CD14-positive monocyte (primary cell): ENCODE results near the gene CLASP1. TPM values are rescaled to one million over a fixed set of nuclear protein-coding genes. Genes with fewer than 3 reads are reported as not detected.

Source experiments
- DNase-seq, 3 donors: peaks; one replicate each; pipeline ENCODE4 v3.0.0-alpha.2; 2011 to 2022
- H2AFZ ChIP-seq: 2 replicates; pipeline ENCODE4 v1.6.0; 2012; ENCODE audit warnings: mild to moderate bottlenecking, low read depth, low read length, inconsistent platforms; ENCODE audit not compliant: insufficient read depth, poor library complexity, severe bottlenecking
- H3K27ac ChIP-seq, 2 donors: 1 replicate in 1 of 2; 2 replicates in 1 of 2; pipeline ENCODE4 v1.5.1; 2012 to 2013; ENCODE audit warnings: low read length in 2 of 2, control low read depth in 1 of 2, inconsistent platforms in 1 of 2, low read depth in 1 of 2, mild to moderate bottlenecking in 1 of 2
- H3K27me3 ChIP-seq, 2 donors: one replicate each; pipeline versions ENCODE4 v1.6.0 to v1.6.1; 2011 to 2013; ENCODE audit warnings: low read length in 2 of 2; ENCODE audit not compliant: control insufficient read depth in 2 of 2, insufficient read depth in 2 of 2
- H3K36me3 ChIP-seq, 2 donors: replicated peaks in 1 of 2; 1 replicate in 1 of 2; 2 replicates in 1 of 2; pipeline versions ENCODE4 v1.5.1 to v1.6.1; 2012 to 2013; ENCODE audit warnings: low read length in 2 of 2, control low read depth in 1 of 2, inconsistent platforms in 1 of 2, mild to moderate bottlenecking in 1 of 2; ENCODE audit not compliant: insufficient read depth in 2 of 2, control insufficient read depth in 1 of 2
- H3K4me1 ChIP-seq, 2 donors: 1 replicate in 1 of 2; 2 replicates in 1 of 2; pipeline versions ENCODE4 v1.5.1 to v1.6.1; 2012 to 2013; ENCODE audit warnings: low read length in 2 of 2, control low read depth in 1 of 2, inconsistent platforms in 1 of 2, mild to moderate bottlenecking in 1 of 2, moderate library complexity in 1 of 2; ENCODE audit not compliant: insufficient read depth in 2 of 2, control insufficient read depth in 1 of 2
- H3K4me2 ChIP-seq: replicated peaks from 2 replicates; pipeline ENCODE3; 2012; ENCODE audit warnings: low read length, moderate library complexity, mild to moderate bottlenecking; ENCODE audit not compliant: poor library complexity, severe bottlenecking; ENCODE audit errors: extremely low read depth
- H3K4me3 ChIP-seq, 3 experiments: fragments of 200-600 bp in 1 of 3; sonication (generic) in 1 of 3; replicated peaks in 1 of 3; 1 replicate in 2 of 3; 2 replicates in 1 of 3; pipeline ENCODE4 v1.5.1; 2011 to 2013; ENCODE audit warnings: low read length in 3 of 3, mild to moderate bottlenecking in 3 of 3, control low read depth in 2 of 3, low read depth in 2 of 3, inconsistent platforms in 1 of 3, moderate library complexity in 1 of 3
- H3K79me2 ChIP-seq: 2 replicates; pipeline ENCODE4 v1.6.0; 2012; ENCODE audit warnings: mild to moderate bottlenecking, control low read depth, inconsistent platforms, low read length, moderate library complexity; ENCODE audit not compliant: insufficient read depth
- H3K9ac ChIP-seq: 2 replicates; pipeline ENCODE4 v1.6.0; 2017; ENCODE audit warnings: low read length, mild to moderate bottlenecking; ENCODE audit not compliant: insufficient read depth, poor library complexity, severe bottlenecking
- H3K9me3 ChIP-seq, 2 donors: replicated peaks in 1 of 2; 1 replicate in 1 of 2; 2 replicates in 1 of 2; pipeline versions ENCODE4 v1.5.1 to v1.6.1; 2012 to 2013; ENCODE audit warnings: low read length in 2 of 2, control low read depth in 1 of 2; ENCODE audit not compliant: control insufficient read depth in 1 of 2, insufficient read depth in 1 of 2
- H4K20me1 ChIP-seq: 2 replicates; pipeline ENCODE4 v1.6.0; 2012; ENCODE audit warnings: mild to moderate bottlenecking, low read length, control low read depth, moderate library complexity; ENCODE audit not compliant: insufficient read depth
- H3K27ac Mint-ChIP-seq, 7 donors: one replicate each; pipeline ENCODE4 v1.8.0; 2020; ENCODE audit warnings: mild to moderate bottlenecking in 7 of 7, mixed read lengths in 7 of 7, moderate library complexity in 6 of 7, inconsistent platforms in 2 of 7
- H3K27me3 Mint-ChIP-seq, 3 donors: one replicate each; pipeline ENCODE4 v1.8.0; 2021 to 2022; ENCODE audit warnings: low read depth in 3 of 3, mild to moderate bottlenecking in 3 of 3, mixed read lengths in 3 of 3, moderate library complexity in 3 of 3, inconsistent platforms in 1 of 3
- H3K36me3 Mint-ChIP-seq, 2 donors: one replicate each; pipeline ENCODE4 v1.8.0; 2020; ENCODE audit warnings: mixed read lengths in 2 of 2, inconsistent platforms in 1 of 2, mild to moderate bottlenecking in 1 of 2
- H3K4me1 Mint-ChIP-seq: one replicate; pipeline ENCODE4 v1.8.0; 2020; ENCODE audit warnings: mild to moderate bottlenecking, mixed read lengths
- H3K4me3 Mint-ChIP-seq, 2 donors: one replicate each; pipeline ENCODE4 v1.8.0; 2020; ENCODE audit warnings: mild to moderate bottlenecking in 2 of 2, mixed read lengths in 2 of 2, moderate library complexity in 1 of 2
- H3K9me3 Mint-ChIP-seq, 7 donors: one replicate each; pipeline ENCODE4 v1.8.0; 2020 to 2022; ENCODE audit warnings: mixed read lengths in 7 of 7, mild to moderate bottlenecking in 6 of 7, moderate library complexity in 6 of 7, inconsistent platforms in 2 of 7
- WGBS: methylation state at CpG from one replicate; pipeline ENCODE4 v1.1.5; 2013; ENCODE audit warnings: missing lambda C conversion rate; ENCODE audit not compliant: insufficient coverage; 5-methylcytosine and 5-hydroxymethylcytosine counted together
- intact Hi-C, 2 donors: fragments of 100-400 bp; cut with micrococcal nuclease; formaldehyde crosslinking; loops; one replicate each; pipeline versions ENCODE4 v1.15.0 to v1.15.1; 2023
- polyA plus RNA-seq, 3 donors: library from polyadenylated mRNA; depleted of rRNA in 1 of 3; unstranded in 2 of 3; stranded (reverse) in 1 of 3; fragments of 300-500 nt in 2 of 3; fragments of >200 nt in 1 of 3; fragmentation: Illumina TruSeq in 2 of 3; gene quantifications; 1 replicate in 2 of 3; 2 replicates in 1 of 3; pipeline ENCODE4 v1.2.3, GENCODE V29; 2012 to 2021
- TF ChIP-seq, protein P1 (sequence below): fragments of 200-600 bp; IDR thresholded peaks from one replicate; pipeline ENCODE4 v1.8.0; 2022; ENCODE audit warnings: antibody characterized with exemption, mild to moderate bottlenecking

CLASP1 gene
- polyA plus RNA-seq, 3 donors = 4.8 to 8.1 (median 7.6) TPM

GRCh38 chr2:121294881-121295840 lies 354.1 kb downstream of the CLASP1 start:
- WGBS = 85% methylated on average over 8 of the region's 9 CpGs
- Histone ChIP-seq H2AFZ (no peak overlapping the region), H3K4me3 (no peak overlapping the region), H3K27me3 (no peaks in the 10 kb centered on the region), H4K20me1 (no peaks in the 10 kb centered on the region), H3K4me1 (no peaks in the 10 kb centered on the region), H3K79me2 (no peaks in the 10 kb centered on the region), H3K9me3 (no peaks in the 10 kb centered on the region), H3K9ac (no peak overlapping the region), H3K4me2 (no peak overlapping the region), H3K27ac (no peak overlapping the region), H3K36me3 (no peaks in the 10 kb centered on the region)
- Mint-ChIP-seq H3K27me3 (peaks cover 4 to 5% (median 5%) of the 10 kb centered on the region in 3 donors), H3K4me3 (no peak overlapping the region), H3K4me1 (peaks cover 10% of the 10 kb centered on the region), H3K36me3 (no peaks in the 10 kb centered on the region), H3K9me3 (peaks cover 0 to 4% (median 2%) of the 10 kb centered on the region in 7 donors), H3K27ac (peak overlapping the region in 1 of 7 donors; percentile 68)
- TF ChIP-seq, protein P1, sequence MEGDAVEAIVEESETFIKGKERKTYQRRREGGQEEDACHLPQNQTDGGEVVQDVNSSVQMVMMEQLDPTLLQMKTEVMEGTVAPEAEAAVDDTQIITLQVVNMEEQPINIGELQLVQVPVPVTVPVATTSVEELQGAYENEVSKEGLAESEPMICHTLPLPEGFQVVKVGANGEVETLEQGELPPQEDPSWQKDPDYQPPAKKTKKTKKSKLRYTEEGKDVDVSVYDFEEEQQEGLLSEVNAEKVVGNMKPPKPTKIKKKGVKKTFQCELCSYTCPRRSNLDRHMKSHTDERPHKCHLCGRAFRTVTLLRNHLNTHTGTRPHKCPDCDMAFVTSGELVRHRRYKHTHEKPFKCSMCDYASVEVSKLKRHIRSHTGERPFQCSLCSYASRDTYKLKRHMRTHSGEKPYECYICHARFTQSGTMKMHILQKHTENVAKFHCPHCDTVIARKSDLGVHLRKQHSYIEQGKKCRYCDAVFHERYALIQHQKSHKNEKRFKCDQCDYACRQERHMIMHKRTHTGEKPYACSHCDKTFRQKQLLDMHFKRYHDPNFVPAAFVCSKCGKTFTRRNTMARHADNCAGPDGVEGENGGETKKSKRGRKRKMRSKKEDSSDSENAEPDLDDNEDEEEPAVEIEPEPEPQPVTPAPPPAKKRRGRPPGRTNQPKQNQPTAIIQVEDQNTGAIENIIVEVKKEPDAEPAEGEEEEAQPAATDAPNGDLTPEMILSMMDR = no peak
- no peak for DNase-seq
- intact Hi-C loops = loop anchor here in 1 of 2 donors (10.0 kb wide), 1 partner anchor 110 kb away; no protein-coding TSS in a partner anchor

GRCh38 chr2:121293450-121294325 lies 355.6 kb downstream of the CLASP1 start:
- DNase-seq = no peak
- H3K36me3 Mint-ChIP-seq = no peaks in the 10 kb centered on the region

More at GRCh38 chr2:121293450-121294325, 355.6 kb downstream of the CLASP1 start:
- Histone ChIP-seq H3K27ac (no peak overlapping the region), H4K20me1 (no peaks in the 10 kb centered on the region), H3K27me3 (no peaks in the 10 kb centered on the region), H3K4me2 (no peak overlapping the region), H3K79me2 (no peaks in the 10 kb centered on the region), H3K36me3 (no peaks in the 10 kb centered on the region), H3K4me1 (peaks cover 1 to 2% of the 10 kb centered on the region in 2 donors), H2AFZ (no peak overlapping the region), H3K4me3 (no peak overlapping the region), H3K9ac (no peak overlapping the region), H3K9me3 (no peaks in the 10 kb centered on the region)
- Mint-ChIP-seq H3K4me3 (no peak overlapping the region), H3K9me3 (peaks cover 0 to 4% (median 3%) of the 10 kb centered on the region in 7 donors), H3K27me3 (peaks cover 4 to 6% (median 5%) of the 10 kb centered on the region in 3 donors), H3K4me1 (peaks cover 14% of the 10 kb centered on the region), H3K27ac (peak overlapping the region in 1 of 7 donors; percentile 50)
- TF ChIP-seq, protein P1 = no peak
- intact Hi-C loops = loop anchor here in 1 of 2 donors (10.0 kb wide), 1 partner anchor 109 kb away; no protein-coding TSS in a partner anchor
- 89% methylated on average over 11 of the region's 14 CpGs for WGBS
